GM18907 (cell line): Measurements from ENCODE around the gene PSMB7.

ENCODE experiments used
- ATAC-seq: cut with Tn5 transposase; IDR thresholded peaks from one replicate; pipeline ENCODE4 v1.9.1; 2021; ENCODE audit warnings: mild to moderate bottlenecking, moderate library complexity; ENCODE audit not compliant: unreplicated experiment

The PSMB7 gene

DNA sequence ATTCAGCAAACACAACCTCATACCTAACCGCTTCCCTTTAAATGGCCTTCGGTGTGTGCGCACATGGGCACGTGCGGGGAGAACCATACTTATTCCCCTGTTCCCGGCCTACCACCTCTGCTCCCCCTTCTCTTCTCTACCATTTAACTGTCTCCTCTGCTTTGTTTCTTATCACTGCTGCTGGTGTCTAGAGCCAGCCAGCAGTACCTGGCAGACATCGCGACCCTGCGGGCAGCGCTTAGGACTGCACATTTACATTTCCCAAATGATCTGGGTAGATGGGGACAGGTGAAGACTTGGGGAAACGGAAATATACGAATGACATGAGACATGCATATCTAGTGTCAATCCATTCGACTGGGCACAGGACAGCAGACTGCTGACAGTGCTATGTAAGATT, 56.6 kb downstream of the PSMB7 start:
- no peak for ATAC-seq

DNA sequence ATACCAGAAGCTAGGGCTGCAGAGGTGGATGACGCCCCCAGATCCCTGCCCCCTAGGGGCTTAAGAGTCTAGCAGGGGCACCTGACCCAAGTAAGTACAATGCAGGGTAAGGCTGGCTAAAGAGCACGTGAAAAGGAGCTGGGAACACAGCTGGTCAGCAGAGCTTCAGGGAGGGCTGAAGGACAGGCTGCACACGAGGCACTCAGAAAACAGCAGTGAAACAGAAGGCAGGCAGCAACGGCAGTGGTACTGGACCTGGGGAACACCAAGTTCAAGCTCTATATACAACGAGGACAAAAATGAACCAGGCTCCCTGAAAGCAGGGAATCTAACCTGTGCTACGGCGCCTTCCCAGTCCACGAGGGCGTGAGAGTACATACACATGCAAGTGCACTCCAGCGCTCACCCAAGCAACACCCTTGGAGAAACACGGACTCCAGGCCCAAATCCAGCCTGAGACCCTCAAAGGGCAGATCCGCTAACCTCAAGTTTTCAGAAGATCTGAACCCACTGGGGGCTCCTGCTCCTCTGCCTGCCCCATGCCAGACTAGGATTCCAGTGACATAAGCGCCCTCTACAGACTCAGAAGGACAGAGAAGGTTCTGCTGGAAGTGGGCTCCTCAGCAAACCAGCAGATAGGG, 57.4 kb downstream of the PSMB7 start:
- no peak for ATAC-seq

- ATAC-seq = no peak
Observed at GRCh38 chr9:124356745-124357390, 58.4 kb downstream of the PSMB7 start.

DNA sequence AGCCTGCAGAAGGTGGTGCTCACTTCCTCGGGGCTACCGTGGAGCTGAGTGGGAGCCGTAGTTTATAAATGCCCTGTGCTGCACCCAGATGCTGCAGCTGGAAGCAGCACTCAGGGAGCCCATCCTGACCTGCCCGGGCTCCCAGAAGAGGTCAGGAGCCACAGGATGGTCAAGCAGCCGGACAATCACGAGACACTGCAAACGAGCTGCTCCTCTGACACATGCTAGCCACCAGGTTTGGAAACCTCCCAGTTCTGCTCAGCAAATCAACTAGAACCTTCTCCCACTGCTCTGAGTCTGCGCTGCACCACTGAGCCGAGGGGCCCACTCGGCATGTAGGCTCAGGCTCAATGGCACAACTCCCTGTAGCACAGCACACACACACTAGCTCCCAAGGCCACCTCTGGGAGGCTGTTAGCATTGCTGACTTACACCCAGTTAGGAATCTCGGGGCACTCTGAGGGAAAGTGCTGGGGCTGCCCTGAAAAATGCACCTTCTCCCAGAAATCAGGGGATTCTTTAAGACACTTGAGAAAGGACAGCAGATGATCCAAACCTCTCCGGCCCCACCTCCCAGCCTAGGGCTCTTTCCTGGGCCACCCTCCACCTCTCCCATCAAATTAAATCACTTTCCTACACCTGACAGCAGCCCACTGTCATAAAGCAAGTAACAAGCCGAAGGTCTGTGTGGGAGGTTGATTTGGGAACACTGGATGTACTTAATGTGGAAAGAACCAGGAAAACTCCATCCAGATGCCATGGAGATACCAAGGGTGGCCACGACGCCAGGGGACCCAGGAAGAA, 59.1 kb downstream of the PSMB7 start:
- no peak for ATAC-seq

GRCh38 chr9:124355039-124355940, 60.0 kb downstream of the PSMB7 start:
- no peak for ATAC-seq

GRCh38 chr9:124354346-124355038, 60.8 kb downstream of the PSMB7 start:
- ATAC-seq = no peak

- ATAC-seq = no peak
Observed at GRCh38 chr9:124353811-124354274, 61.4 kb downstream of the PSMB7 start.

- no peak for ATAC-seq
Observed at GRCh38 chr9:124353166-124353768, 62.0 kb downstream of the PSMB7 start.

DNA sequence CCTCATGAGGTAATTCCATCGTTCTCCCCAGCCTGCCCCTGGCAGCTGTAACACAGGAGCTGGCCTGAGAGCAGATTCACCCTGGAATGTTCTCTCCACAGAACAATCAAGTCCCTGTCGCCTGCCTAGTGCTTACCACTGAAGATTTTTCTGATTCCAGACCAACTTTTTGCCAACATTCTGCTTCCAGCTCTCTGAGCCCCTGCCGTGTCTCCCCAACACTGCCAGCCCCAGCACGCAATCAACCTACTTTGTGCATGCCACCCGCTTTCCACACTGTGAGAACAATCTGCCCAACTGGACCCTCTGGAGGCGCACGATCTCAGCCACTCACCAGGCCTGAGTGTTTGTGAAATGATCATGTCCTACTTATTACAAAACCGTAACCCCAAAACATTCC, 62.6 kb downstream of the PSMB7 start:
- ATAC-seq = no peak

DNA sequence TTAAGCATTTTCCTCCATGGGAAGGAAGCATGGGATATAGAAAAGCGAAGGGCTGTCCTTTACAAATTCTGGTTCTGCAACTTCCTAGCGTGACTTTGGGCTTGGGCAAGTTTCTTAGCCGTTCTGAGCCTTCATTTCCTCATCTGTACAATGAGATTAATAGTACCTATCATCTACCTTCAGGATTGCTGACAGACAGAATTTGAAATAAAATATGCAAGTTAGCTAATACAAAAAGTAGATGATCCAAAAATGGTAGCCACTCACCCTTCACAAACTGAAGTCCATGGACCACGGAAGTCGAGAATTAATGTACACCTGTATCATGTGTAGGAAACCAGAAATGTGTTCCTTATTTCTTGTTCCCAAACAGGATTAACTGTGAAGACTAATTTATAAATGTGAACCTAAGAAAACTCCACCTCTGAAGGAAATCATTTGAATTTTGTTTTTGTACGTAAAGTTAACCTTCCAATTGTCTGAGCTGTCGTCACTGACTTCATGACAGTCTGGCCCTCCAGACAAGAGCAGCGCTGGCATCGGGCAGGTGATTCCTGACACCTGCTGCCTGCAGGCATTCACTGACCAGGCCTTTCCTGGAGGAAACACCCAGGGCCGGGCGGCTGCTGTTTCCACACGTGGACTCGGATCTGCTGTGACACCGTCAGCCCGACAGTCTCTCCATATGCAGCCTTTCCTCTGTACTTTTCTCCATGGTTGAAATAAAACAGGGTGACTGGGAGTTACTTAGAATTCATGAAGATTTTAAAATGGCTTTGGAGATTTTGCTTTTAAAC, 63.4 kb downstream of the PSMB7 start:
- ATAC-seq = no peak

DNA sequence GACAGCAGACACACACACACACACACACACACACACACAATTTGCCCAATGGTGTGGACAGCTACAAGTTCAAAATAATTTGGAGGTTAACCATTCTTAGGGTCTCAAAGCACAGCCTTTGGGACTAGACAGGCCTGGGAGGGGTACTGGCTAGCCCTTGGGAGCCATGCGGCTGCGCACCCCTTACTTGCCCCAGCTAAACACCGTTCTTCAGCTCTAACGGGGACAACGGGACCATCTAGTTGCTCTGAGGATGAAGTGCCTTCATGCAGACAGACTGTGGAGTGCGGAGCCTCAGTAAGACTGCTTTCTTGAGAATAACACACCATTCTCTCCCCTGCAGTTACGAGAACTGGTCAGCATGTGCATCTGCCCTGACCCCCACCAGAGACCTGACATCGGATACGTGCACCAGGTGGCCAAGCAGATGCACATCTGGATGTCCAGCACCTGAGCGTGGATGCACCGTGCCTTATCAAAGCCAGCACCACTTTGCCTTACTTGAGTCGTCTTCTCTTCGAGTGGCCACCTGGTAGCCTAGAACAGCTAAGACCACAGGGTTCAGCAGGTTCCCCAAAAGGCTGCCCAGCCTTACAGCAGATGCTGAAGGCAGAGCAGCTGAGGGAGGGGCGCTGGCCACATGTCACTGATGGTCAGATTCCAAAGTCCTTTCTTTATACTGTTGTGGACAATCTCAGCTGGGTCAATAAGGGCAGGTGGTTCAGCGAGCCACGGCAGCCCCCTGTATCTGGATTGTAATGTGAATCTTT, 64.6 kb downstream of the PSMB7 start:
- ATAC-seq = no peak

GRCh38 chr9:124349675-124350493, 65.4 kb downstream of the PSMB7 start:
- no peak for ATAC-seq

- no peak for ATAC-seq
Observed at GRCh38 chr9:124349267-124349666, 66.0 kb downstream of the PSMB7 start.

- ATAC-seq = no peak
Observed at GRCh38 chr9:124348831-124349230, 66.4 kb downstream of the PSMB7 start.

- no peak for ATAC-seq
Observed at GRCh38 chr9:124348363-124348762, 66.9 kb downstream of the PSMB7 start.

GRCh38 chr9:124347968-124348358, 67.3 kb downstream of the PSMB7 start:
- no peak for ATAC-seq

- no peak for ATAC-seq
Observed at GRCh38 chr9:124347206-124347967, 67.9 kb downstream of the PSMB7 start.
